ENCODE results near the gene RPN1.
"Not testable (repeated sequence)": the region's sequence is repeated elsewhere in the genome, so short reads cannot be mapped to it uniquely, and the experiment has no call there.

The RPN1 gene

GRCh38 chr3:128609294-128609693 lies 41.3 kb downstream of the RPN1 start:
- no peak for DNase-seq (ENCODE audit: low read depth)

- no peak for DNase-seq (ENCODE audit: low read depth)
These were observed 42.9 kb downstream of the RPN1 start for GRCh38 chr3:128607710-128608048.

- DNase-seq (ENCODE audit: low read depth), result no peak
These were observed 44.5 kb downstream of the RPN1 start for GRCh38 chr3:128606094-128606493.

GRCh38 chr3:128605091-128606046 lies 45.2 kb downstream of the RPN1 start:
- DNase-seq (ENCODE audit: low read depth), result no peak

GRCh38 chr3:128603811-128604775 lies 46.5 kb downstream of the RPN1 start:
- no peak for DNase-seq (ENCODE audit: low read depth)

GRCh38 chr3:128603313-128603712 lies 47.3 kb downstream of the RPN1 start:
- no peak for DNase-seq (ENCODE audit: low read depth)

- no peak for DNase-seq (ENCODE audit: low read depth)
These were observed 51.5 kb downstream of the RPN1 start for GRCh38 chr3:128598884-128599664.

- no peak for DNase-seq (ENCODE audit: low read depth)
These were observed 52.7 kb downstream of the RPN1 start for GRCh38 chr3:128597900-128598299.

- DNase-seq (ENCODE audit: low read depth), result no peak
These were observed 57.8 kb downstream of the RPN1 start for GRCh38 chr3:128592864-128593263.

GRCh38 chr3:128591738-128592426 lies 58.7 kb downstream of the RPN1 start:
- DNase-seq (ENCODE audit: low read depth), result no peak

GRCh38 chr3:128590948-128591347 lies 59.7 kb downstream of the RPN1 start:
- no peak for DNase-seq (ENCODE audit: low read depth)

- DNase-seq (ENCODE audit: low read depth), result not testable (repeated sequence)
These were observed 60.6 kb downstream of the RPN1 start for GRCh38 chr3:128589985-128590384.

GRCh38 chr3:128588147-128588546 lies 62.5 kb downstream of the RPN1 start:
- no peak for DNase-seq (ENCODE audit: low read depth)

- DNase-seq (ENCODE audit: low read depth), result no peak
These were observed 63.2 kb downstream of the RPN1 start for GRCh38 chr3:128587391-128587790.

- DNase-seq (ENCODE audit: low read depth), result not testable (repeated sequence)
These were observed 63.7 kb downstream of the RPN1 start for GRCh38 chr3:128586932-128587331.

GRCh38 chr3:128586391-128586790 lies 64.2 kb downstream of the RPN1 start:
- DNase-seq (ENCODE audit: low read depth), result not testable (repeated sequence)

- DNase-seq (ENCODE audit: low read depth), result no peak
These were observed 64.6 kb downstream of the RPN1 start for GRCh38 chr3:128585974-128586373.

GRCh38 chr3:128585189-128585588 lies 65.4 kb downstream of the RPN1 start:
- no peak for DNase-seq (ENCODE audit: low read depth)

GRCh38 chr3:128584412-128585020 lies 66.1 kb downstream of the RPN1 start:
- DNase-seq (ENCODE audit: low read depth), result peak; percentile 70

GRCh38 chr3:128581566-128581965 lies 69.1 kb downstream of the RPN1 start:
- no peak for DNase-seq (ENCODE audit: low read depth)

- DNase-seq (ENCODE audit: low read depth), result no peak
These were observed 70.7 kb downstream of the RPN1 start for GRCh38 chr3:128579927-128580326.
